ENCODE results near the gene HGF.

Gene HGF

DNA sequence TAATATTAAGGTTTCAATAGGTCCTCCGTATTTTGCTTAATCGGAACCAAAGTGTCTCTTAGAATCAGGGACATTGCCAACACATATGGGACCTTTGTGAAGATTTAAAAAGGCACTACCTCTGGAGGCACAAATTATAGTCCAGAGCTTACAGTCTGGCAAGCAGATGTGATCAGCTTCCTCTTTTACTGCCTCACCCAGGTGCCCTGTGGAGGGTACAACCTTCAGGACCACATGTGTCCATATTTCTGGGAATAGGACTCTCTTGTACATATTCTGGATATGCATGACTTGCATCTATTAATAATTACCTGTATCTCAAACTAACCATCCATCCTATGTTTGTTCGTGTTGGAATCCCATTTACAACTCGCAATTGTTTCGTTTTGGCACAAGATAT lies 60.0 kb downstream of the HGF start:
- DNase-seq (ENCODE audit: low read depth) = no peak
- H3K4me3 ChIP-seq (ENCODE audit: control insufficient read depth, low read depth, low read length) = no peak overlapping the region
- TF ChIP-seq, protein P1, sequence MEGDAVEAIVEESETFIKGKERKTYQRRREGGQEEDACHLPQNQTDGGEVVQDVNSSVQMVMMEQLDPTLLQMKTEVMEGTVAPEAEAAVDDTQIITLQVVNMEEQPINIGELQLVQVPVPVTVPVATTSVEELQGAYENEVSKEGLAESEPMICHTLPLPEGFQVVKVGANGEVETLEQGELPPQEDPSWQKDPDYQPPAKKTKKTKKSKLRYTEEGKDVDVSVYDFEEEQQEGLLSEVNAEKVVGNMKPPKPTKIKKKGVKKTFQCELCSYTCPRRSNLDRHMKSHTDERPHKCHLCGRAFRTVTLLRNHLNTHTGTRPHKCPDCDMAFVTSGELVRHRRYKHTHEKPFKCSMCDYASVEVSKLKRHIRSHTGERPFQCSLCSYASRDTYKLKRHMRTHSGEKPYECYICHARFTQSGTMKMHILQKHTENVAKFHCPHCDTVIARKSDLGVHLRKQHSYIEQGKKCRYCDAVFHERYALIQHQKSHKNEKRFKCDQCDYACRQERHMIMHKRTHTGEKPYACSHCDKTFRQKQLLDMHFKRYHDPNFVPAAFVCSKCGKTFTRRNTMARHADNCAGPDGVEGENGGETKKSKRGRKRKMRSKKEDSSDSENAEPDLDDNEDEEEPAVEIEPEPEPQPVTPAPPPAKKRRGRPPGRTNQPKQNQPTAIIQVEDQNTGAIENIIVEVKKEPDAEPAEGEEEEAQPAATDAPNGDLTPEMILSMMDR (IDR thresholded peaks at IDR 0.05; ENCODE audit: control insufficient read depth, insufficient read depth, low read depth, low read length, missing control alignments) = no peak

DNA sequence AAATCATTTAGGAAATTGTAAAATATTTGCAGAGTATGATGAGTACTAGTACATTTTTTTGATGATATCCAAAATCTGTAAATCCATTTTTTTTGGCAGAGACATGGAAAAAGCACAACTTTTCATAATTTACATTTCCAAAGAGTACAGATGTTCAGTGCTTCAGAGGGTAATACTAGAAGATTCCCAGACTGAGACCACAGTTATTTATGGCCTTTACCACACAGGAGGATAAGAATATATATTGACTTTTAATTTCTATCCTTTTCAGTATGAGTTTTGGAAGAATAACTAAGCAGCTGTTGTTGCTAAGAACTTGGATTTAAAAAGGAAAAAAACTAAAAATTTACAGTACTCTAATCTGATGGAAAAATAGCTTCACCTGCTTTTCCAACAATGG lies 61.9 kb downstream of the HGF start:
- no peak overlapping the region for H3K4me3 ChIP-seq (ENCODE audit: control insufficient read depth, low read depth, low read length)
- TF ChIP-seq, protein P1 (IDR thresholded peaks at IDR 0.05; ENCODE audit: control insufficient read depth, insufficient read depth, low read depth, low read length, missing control alignments) = no peak
- DNase-seq (ENCODE audit: low read depth) = no peak

- H3K4me3 ChIP-seq (ENCODE audit: control insufficient read depth, low read depth, low read length) = no peak overlapping the region
- DNase-seq (ENCODE audit: low read depth) = no peak
- TF ChIP-seq, protein P1 (IDR thresholded peaks at IDR 0.05; ENCODE audit: control insufficient read depth, insufficient read depth, low read depth, low read length, missing control alignments) = no peak
Measured at GRCh38 chr7:81707196-81707595, 62.7 kb downstream of the HGF start.

DNA sequence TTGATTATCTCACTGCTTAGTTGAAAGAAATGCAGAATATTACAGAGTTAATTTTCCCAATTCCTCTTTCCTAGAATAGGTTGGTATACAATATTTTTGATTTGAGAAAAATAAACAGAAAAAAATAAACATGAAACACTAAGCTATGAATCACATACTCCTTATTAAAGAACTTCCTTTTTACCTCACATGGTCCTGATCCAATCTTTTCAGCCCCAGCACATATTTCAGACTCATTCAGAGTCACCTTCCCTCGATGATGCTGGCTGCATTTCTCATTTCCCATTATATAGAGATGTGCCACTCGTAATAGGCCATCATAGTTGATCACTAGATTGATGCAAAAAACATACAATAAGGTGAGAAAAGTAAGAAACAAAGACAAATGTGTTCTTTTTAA lies 64.6 kb downstream of the HGF start:
- no peak for DNase-seq (ENCODE audit: low read depth)
- TF ChIP-seq, protein P1 (IDR thresholded peaks at IDR 0.05; ENCODE audit: control insufficient read depth, insufficient read depth, low read depth, low read length, missing control alignments) = no peak
- H3K4me3 ChIP-seq (ENCODE audit: control insufficient read depth, low read depth, low read length) = no peak overlapping the region

DNA sequence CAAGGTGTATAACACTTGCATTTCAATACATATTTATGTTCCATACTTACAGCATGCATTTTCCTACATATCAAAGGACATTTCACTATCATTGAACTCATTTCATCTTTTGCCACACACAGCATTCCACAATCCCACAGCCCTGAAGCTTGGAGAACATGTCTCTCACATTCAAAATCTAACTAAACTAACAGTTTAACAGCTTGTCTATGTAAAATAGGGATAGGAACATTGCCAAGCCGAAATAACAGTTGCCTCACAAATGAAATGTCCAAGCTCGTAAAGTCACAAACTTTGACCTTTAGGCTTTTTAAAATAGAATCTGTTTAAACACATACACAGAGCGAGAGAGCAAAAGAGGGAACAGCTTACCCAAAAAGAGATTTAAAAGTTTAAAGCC lies 65.3 kb downstream of the HGF start:
- DNase-seq (ENCODE audit: low read depth) = no peak
- H3K4me3 ChIP-seq (ENCODE audit: control insufficient read depth, low read depth, low read length) = no peak overlapping the region
- TF ChIP-seq, protein P1 (IDR thresholded peaks at IDR 0.05; ENCODE audit: control insufficient read depth, insufficient read depth, low read depth, low read length, missing control alignments) = no peak

DNA sequence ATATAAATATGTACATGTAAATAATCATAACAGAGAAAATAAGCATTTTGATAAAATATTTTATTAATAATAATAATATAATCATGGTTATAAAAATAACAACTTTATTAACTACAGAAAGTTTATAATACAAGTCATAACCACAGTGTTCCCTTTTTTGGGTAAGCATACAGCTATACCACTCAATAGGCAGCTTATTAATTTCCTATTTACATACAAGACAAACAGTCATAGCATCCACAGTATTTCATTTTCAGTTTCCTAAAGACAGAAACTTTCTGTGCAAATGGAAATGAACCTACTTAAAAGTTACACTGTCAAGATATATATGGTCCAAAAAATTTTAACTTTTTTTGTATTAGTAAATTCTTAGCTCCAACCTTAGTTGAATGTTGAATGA lies 70.9 kb downstream of the HGF start:
- DNase-seq (ENCODE audit: low read depth) = no peak
- TF ChIP-seq, protein P1 (IDR thresholded peaks at IDR 0.05; ENCODE audit: control insufficient read depth, insufficient read depth, low read depth, low read length, missing control alignments) = no peak
- H3K4me3 ChIP-seq (ENCODE audit: control insufficient read depth, low read depth, low read length) = no peak overlapping the region

DNA sequence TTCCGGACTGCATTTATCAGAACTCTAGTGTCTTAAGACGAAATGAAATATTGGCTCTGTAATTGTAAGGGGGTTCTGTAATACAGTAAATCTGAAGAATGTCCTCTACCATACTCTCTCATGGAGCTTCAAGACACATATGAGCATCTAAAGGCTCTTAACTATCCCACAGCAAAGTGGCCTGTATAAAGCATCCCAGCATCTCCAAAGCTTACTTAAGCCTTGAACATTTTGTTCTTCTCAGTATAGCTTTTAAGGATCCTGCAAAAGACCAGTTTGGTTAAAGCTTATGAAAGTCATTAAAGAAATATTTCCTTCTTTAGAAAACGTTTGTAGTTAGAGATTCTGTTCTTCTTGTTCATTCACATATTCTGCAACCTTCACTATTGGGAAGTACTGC lies 75.1 kb downstream of the HGF start:
- DNase-seq (ENCODE audit: low read depth) = no peak
- TF ChIP-seq, protein P1 (IDR thresholded peaks at IDR 0.05; ENCODE audit: control insufficient read depth, insufficient read depth, low read depth, low read length, missing control alignments) = no peak
- no peak overlapping the region for H3K4me3 ChIP-seq (ENCODE audit: control insufficient read depth, low read depth, low read length)
